HG03060 (cell line): ENCODE results near the gene ITLN1.

Experiments used
- ATAC-seq: cut with Tn5 transposase; IDR thresholded peaks from one replicate; pipeline ENCODE4 v1.9.1; 2021; ENCODE audit warnings: low read depth, moderate number of reproducible peaks; ENCODE audit not compliant: unreplicated experiment

Gene ITLN1

GRCh38 chr1:160827418-160827817 is 57.6 kb downstream of the ITLN1 start:
- ATAC-seq = no peak

- no peak for ATAC-seq
Measured at GRCh38 chr1:160826546-160826945, 58.4 kb downstream of the ITLN1 start.
